ENCODE data around the gene SPHK2.
"Not testable (repeated sequence)": the region's sequence is repeated elsewhere in the genome, so short reads cannot be mapped to it uniquely, and the experiment has no call there.

SPHK2 gene

GRCh38 chr19:48661711-48662090 is 42.4 kb downstream of the SPHK2 start:
- DNase-seq = no peak

GRCh38 chr19:48663667-48664066 is 44.4 kb downstream of the SPHK2 start:
- no peak for DNase-seq

DNA sequence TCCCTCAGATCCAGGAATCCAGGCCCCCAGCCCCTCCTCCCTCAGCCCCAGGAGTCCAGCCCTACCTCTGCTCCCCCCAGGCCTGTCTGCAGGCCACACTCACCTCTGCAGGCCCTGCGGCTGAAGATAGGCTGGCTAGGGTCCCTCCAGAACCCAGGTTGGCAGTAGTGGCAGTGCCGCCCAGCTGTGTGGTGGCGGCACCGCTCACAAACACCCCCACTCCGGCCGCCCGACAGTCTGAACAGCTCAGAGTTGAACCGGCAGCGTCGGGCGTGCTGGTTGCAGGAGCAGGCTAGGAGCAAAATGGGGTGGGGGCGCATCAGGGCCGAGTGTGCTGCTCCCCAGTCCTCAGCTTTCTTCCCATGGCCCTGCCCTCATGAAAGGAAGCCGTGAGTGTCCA is 45.2 kb downstream of the SPHK2 start:
- no peak for DNase-seq

DNA sequence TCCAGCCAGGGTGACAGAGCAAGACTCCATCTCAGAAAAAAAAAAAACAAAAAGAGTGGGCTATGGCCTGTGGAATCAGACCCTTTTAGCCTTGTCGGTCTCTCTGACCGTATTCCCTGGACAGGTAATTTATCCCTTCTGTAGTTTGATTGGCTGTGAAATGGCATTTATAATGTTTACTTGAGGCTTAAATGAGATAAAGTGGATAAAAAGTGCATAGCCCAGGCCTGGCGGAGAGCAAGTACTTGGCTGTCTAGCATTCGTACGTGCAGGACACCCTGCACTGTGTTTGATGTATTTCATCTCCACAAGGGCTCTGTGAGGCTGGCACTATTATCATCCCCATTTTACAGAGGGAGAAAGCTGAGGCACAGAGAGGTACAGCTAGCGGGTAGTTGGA is 46.5 kb downstream of the SPHK2 start:
- DNase-seq = no peak

- no peak for DNase-seq
Observed at GRCh38 chr19:48668332-48668731, 49.0 kb downstream of the SPHK2 start.

- no peak for DNase-seq
Observed at GRCh38 chr19:48668761-48669160, 49.5 kb downstream of the SPHK2 start.

DNA sequence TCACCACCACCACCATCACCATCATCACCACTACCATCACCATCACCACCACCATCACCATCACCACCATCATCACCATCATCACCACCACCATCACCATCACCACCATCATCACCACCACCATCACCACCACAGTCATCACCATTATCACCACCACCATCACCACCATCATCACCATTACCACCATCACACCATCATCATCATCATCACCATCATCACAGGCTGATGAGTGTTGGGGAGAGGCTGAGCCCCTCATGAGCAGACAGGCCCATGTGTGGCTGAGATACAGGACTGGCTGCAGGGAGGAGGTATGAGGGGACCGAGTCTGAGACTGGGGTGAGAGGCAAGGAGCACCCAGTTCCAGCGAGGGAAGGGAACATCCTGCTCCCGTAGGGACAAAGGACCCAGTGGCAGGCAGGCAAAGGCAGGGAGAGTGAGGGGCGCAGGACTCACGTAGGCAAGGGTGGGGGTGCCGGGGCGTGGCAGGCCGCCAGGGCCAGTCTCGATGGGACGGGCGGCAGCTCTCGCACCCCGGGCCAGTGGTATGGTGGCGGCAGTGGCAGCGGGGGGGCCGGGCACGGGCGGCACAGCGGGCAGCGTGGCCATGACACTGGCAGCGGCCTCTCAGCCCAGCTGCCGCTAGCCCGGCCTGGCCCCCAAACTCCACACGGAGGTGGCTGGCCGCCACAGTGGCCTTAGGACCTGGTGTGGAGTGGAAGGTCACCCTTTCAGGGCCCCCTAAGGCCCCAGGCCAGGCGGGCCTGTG is 50.8 kb downstream of the SPHK2 start:
- DNase-seq = no peak

DNA sequence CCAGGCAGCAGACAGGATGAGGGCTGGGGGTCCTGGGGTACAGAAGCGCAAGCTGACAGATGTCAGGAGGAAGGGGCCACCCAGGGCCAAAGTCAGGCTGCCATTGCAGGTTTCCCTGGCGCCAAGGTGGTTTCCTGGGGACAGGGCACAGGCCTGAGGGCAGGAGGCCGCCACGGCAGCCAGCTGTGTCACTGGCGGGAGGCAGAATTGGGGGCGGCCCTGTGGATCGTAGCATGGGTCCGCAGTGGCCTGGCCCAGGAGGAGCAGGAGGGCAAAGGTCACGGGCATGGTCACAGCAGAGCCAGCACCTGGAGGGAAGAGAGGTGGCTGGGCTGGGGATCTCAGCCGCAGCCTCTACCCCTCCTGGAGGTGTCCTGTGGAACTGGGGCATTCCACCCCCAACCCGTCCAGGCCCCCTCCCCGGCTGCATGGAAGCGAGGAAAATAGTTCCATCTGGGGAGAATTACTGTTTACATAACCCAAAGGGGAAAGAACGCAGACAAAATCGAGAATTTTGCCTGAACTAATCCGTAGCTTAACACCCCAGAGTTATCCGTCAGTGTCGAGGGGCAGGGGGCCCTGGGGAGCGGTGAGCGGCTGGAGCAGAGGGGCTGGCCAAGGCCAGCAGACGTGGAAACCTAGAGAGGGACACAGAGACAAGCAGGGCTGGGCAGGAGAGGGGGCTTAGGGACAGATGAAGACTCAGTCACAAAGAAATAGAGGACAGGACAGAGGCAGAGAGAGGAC is 51.6 kb downstream of the SPHK2 start:
- no peak for DNase-seq

GRCh38 chr19:48671446-48671995 is 52.2 kb downstream of the SPHK2 start:
- no peak for DNase-seq

GRCh38 chr19:48672994-48673393 is 53.7 kb downstream of the SPHK2 start, which contains the start of gene NTN5:
TSS of gene NTN5 (minus strand) at chr19:48673017. CDS start at chr19:48670986, 2,031 bp downstream.
- DNase-seq = no peak

DNA sequence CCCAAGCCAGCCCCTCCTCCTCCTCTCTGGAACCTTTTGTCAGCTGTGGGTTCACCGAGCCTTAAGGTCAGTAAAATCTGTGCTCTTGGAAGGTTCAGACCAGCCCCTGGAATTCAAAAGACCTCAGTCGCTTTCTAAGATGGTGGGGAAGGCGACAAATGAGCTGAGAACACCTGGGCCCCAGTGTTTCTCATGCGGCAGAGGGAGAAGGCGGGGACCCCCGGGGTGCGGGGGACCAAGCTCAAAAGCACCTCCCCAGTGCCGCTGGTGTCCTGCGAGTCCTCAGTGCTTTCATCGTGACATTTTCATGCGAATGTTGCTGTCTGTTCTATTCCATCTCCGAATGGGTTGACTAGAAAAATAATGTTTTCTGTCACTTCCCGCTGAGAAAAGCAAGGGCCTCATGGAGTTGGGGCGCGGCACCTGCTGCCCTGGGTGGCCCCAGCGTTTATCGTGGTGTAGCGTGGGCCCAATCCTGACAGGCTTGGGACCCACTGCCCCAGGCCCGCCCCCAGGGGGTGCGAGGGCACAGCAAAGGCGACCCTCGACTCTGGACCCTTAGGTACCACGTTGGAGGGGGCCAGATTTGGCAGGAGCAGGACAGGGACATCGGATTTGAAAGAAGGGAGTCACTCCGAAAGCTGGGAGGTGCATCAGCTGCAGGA is 54.3 kb downstream of the SPHK2 start:
- no peak for DNase-seq

GRCh38 chr19:48674216-48674809 is 55.0 kb downstream of the SPHK2 start:
- no peak for DNase-seq

DNA sequence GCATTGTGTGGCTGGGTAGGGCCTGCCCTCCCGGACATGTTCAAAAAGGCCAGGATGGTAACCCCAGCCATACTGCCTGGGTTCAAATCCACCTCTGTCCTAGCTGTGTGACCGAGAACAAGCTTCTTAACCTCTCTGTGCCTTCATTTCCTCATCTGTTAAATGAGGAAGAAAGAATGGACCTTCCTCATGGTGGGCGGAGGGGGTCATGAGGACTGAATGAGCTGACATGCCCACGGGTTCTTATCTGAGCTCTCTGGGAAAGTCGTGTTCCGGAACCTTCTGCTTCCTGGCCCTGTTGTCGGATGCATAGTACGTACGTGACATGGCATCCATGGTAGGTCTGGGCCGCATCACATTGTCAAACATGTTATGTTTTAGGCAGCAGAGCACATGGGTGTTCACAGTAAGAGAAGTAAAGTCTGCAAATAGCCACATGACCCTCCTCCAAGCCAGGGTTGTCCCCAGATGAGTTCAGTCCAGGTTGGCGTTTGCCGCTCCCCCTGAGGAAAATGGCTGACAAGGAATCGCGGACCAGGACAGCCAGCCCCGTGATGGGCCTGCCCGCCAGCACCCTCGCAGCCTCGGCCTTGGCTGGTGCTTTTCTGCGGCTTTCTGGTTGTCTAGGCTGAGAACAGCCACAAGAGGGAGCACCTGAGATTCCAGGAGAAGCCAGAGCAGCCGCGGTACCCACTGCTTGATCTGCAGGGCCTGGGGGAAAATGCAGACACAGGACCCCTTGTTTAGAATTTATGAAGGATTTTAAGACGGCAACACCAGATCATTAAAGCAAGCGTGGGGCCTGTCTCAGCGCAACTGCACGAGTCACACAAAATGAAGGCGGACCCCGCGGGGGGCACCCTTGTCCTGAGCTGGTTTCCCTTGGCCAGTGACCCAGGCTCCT is 55.9 kb downstream of the SPHK2 start:
- DNase-seq = peak; percentile 87

GRCh38 chr19:48676487-48676886 is 57.2 kb downstream of the SPHK2 start:
- DNase-seq = no peak

DNA sequence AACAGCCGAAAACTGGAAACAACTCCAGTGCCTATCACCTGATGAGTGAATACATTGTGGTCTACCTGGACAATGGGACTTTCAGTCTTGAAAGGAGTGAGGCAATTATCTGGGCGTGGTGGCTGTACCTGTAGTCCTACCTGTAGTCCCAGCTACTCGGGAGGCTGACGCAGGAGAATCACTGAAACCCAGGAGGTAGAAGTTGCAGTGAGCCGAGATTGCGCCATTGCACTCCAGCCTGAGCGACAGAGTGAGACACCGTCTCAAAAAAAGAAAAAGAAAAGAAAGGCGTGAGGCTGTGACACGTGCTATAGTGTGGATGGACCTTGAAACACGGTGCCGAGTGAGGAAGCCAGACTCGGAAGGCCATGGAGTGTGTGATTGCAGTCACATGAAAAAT is 57.6 kb downstream of the SPHK2 start:
- no peak for DNase-seq

DNA sequence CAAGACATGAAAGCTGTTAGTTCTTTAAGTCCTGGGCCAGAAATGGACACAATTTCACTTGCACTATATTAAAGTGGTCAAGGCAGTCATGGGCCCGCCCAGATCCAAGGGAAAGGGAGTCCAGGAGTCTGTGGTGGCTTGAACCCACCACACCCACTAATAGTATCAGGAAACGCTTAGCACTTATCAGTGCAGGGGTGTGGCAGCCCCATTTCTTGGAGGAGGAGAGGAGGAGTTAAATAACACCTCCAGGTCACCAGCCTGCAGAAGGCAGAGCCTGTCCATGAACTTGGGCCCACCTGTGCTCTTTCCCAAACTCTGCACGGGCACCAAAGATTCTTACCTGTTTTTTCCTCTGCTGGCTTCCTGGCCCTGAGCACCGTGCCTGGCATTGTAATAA is 58.9 kb downstream of the SPHK2 start:
- DNase-seq = no peak

GRCh38 chr19:48680006-48680405 is 60.7 kb downstream of the SPHK2 start:
- DNase-seq = not testable (repeated sequence)

All from inflammatory macrophage treated with lipopolysaccharide for 4 hours (primary cell).